Measurements from ENCODE around the gene BRAF. TPM values are rescaled to one million over a fixed set of nuclear protein-coding genes. Genes with fewer than 3 reads are reported as not detected.

The BRAF gene
- total RNA-seq, 1 experiment from 2014 or later, result 29.7 TPM

DNA sequence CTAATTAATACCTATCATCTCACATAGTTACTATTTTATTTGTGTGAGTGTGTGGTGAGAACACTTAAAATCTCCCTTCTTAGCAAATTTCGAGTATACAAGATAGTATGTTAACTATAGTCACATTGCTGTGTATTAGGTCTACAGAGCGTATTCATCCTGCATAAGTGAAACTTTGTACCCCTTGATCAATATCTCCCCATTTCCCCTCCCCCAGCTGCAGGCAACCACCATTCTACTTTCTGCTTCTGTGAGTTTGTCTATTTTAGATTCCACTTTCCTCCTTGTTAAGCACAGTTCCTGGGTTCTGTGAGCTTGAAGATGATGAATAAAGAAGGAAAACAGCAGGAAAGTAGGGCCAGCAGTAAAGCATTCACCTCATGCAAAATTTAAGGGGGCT, 47.6 kb upstream of the BRAF start:
- ChIA-PET RAD21 (ENCODE audit: low non-redundant PET in 1 of 2, low total read pairs in 2 of 2, uncharacterized antibody in 2 of 2, unreplicated experiment in 2 of 2) (no interaction called here), POLR2A (no interaction called here), CTCF (no interaction called here)
- no peaks in the 10 kb centered on the region; the same call in 1 of the 2 replicates for H4K20me1 ChIP-seq (ENCODE audit: insufficient read depth)
- no peaks in the 10 kb centered on the region for H3K27me3 ChIP-seq (ENCODE audit: insufficient read depth, low read length)
- intact Hi-C loops (cut with micrococcal nuclease), result no loop called here
- BruUV-seq (replicated peaks), result no TSS peak
- H3K9me3 ChIP-seq (ENCODE audit: control insufficient read depth in 1 of 2, insufficient read depth in 1 of 2, low read depth in 1 of 2, low read length in 2 of 2), result no peaks in the 10 kb centered on the region
- DNase-seq (ENCODE audit: low read depth, low spot score) (no peak), ATAC-seq (no peak)
- no peaks in the 10 kb centered on the region for H3K36me3 ChIP-seq (ENCODE audit: control insufficient read depth in 1 of 2, insufficient read depth in 2 of 2, low read length in 2 of 2)
- no peaks in the 10 kb centered on the region for H3K4me1 ChIP-seq (ENCODE audit: control insufficient read depth in 1 of 2, insufficient read depth in 2 of 2, low read length in 2 of 2)
- no peak overlapping the region for H3K4me2 ChIP-seq (ENCODE audit: low read length)
- no peak overlapping the region for H3K9ac ChIP-seq (ENCODE audit: low read length)
- H2AFZ ChIP-seq (ENCODE audit: low read depth, low read length, poor library complexity, severe bottlenecking), result no peak overlapping the region
- no peak overlapping the region for H3K4me3 ChIP-seq (replicated peaks in 1 of 2; ENCODE audit: low read depth in 1 of 2, low read length in 2 of 2)
- H3K27ac ChIP-seq (ENCODE audit: low read depth, low read length), result no peak overlapping the region
- no peaks in the 10 kb centered on the region for H3K9me2 ChIP-seq (ENCODE audit: insufficient read depth)
- H3K79me2 ChIP-seq (ENCODE audit: insufficient read depth, low read length), result no peaks in the 10 kb centered on the region
- TF ChIP-seq POLR2AphosphoS5 (IDR thresholded peaks at IDR 0.05; ENCODE audit: low read depth, low read length) (no peak), SRF (IDR thresholded peaks at IDR 0.05; ENCODE audit: low read depth) (no peak), CBX3 (IDR thresholded peaks at IDR 0.05; ENCODE audit: low read depth) (no peak), RAD21 (IDR thresholded peaks at IDR 0.05; ENCODE audit: low read depth) (no peak), POLR2A (IDR thresholded peaks at IDR 0.05; ENCODE audit: borderline replicate concordance, extremely low read depth, insufficient read depth, insufficient read length) (no peak), EGR1 (IDR thresholded peaks at IDR 0.05; ENCODE audit: low read depth) (no peak), JUND (IDR thresholded peaks at IDR 0.05) (no peak)
- TF ChIP-seq, protein P1, sequence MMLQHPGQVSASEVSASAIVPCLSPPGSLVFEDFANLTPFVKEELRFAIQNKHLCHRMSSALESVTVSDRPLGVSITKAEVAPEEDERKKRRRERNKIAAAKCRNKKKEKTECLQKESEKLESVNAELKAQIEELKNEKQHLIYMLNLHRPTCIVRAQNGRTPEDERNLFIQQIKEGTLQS (IDR thresholded peaks at IDR 0.05), result no peak
- TF ChIP-seq, protein P2, sequence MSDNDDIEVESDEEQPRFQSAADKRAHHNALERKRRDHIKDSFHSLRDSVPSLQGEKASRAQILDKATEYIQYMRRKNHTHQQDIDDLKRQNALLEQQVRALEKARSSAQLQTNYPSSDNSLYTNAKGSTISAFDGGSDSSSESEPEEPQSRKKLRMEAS (IDR thresholded peaks at IDR 0.05), result no peak
- TF ChIP-seq, protein P3, sequence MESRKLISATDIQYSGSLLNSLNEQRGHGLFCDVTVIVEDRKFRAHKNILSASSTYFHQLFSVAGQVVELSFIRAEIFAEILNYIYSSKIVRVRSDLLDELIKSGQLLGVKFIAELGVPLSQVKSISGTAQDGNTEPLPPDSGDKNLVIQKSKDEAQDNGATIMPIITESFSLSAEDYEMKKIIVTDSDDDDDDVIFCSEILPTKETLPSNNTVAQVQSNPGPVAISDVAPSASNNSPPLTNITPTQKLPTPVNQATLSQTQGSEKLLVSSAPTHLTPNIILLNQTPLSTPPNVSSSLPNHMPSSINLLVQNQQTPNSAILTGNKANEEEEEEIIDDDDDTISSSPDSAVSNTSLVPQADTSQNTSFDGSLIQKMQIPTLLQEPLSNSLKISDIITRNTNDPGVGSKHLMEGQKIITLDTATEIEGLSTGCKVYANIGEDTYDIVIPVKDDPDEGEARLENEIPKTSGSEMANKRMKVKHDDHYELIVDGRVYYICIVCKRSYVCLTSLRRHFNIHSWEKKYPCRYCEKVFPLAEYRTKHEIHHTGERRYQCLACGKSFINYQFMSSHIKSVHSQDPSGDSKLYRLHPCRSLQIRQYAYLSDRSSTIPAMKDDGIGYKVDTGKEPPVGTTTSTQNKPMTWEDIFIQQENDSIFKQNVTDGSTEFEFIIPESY (IDR thresholded peaks at IDR 0.05; ENCODE audit: extremely low read depth, insufficient replicate concordance, low read length), result no peak

All from HCT116 (cell line).